Measurements from ENCODE around the gene HSPBP1. TPM values are rescaled to one million over a fixed set of nuclear protein-coding genes. Genes with fewer than 3 reads are reported as not detected.

Gene HSPBP1
- total and polyA plus RNA-seq, 2 of the 13 experiments (the other 11 are each of a cell fraction or from before 2014, with no cell fraction given) = 22.3 to 33.7 TPM

- TF ChIP-seq SNAPC4 (CRISPR knock-in tag; IDR thresholded peaks at IDR 0.05) (peak; percentile 76; the same call in 1 of the 2 replicates), ZNF383 (CRISPR knock-in tag; IDR thresholded peaks at IDR 0.05; ENCODE audit: borderline replicate concordance) (no peak), ZNF891 (CRISPR knock-in tag; IDR thresholded peaks at IDR 0.05) (0 out of 2 replicates have a peak, but pooled peaks have one; percentile 23), BRD4 (CRISPR knock-in tag; IDR thresholded peaks at IDR 0.05) (no peak; the same call in 1 of the 2 replicates), ZNF761 (CRISPR knock-in tag; conservative IDR thresholded peaks at IDR 0.05) (peak; percentile 90), NFIC (IDR thresholded peaks at IDR 0.05; ENCODE audit: low read length) (peak; percentile 60; the same call in 1 of the 2 replicates), PRPF4 (IDR thresholded peaks at IDR 0.05; ENCODE audit: low read depth, low read length, poor library complexity, severe bottlenecking) (no peak), ZEB1 (IDR thresholded peaks at IDR 0.05; ENCODE audit: insufficient replicate concordance, low read depth) (peak; percentile 83), ZNF138 (CRISPR knock-in tag; IDR thresholded peaks at IDR 0.05; ENCODE audit: low read depth) (no peak), ZNF33A (CRISPR knock-in tag; IDR thresholded peaks at IDR 0.05; ENCODE audit: borderline replicate concordance) (no peak; the same call in 1 of the 2 replicates), SNAI1 (CRISPR knock-in tag; IDR thresholded peaks at IDR 0.05; ENCODE audit: borderline replicate concordance) (peak; percentile 66; the same call in 1 of the 2 replicates), CREBL2 (CRISPR knock-in tag; IDR thresholded peaks at IDR 0.05; ENCODE audit: borderline replicate concordance) (no peak), HMG20B (CRISPR knock-in tag; conservative IDR thresholded peaks at IDR 0.05) (peak; percentile 96), AHDC1 (CRISPR knock-in tag; IDR thresholded peaks at IDR 0.05; ENCODE audit: borderline replicate concordance) (peak; percentile 41; the same call in 1 of the 2 replicates)
- TF ChIP-seq, protein P1, sequence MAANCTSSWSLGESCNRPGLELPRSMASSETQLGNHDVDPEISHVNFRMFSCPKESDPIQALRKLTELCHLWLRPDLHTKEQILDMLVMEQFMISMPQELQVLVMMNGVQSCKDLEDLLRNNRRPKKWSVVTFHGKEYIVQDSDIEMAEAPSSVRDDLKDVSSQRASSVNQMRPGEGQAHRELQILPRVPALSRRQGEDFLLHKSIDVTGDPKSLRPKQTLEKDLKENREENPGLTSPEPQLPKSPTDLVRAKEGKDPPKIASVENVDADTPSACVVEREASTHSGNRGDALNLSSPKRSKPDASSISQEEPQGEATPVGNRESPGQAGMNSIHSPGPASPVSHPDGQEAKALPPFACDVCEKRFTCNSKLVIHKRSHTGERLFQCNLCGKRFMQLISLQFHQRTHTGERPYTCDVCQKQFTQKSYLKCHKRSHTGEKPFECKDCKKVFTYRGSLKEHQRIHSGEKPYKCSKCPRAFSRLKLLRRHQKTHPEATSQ (CRISPR knock-in tag; IDR thresholded peaks at IDR 0.05; ENCODE audit: borderline replicate concordance) = no peak; the same call in 1 of the 2 replicates
These were observed 20.9 kb downstream of the HSPBP1 start, which contains the start of gene PPP6R1 (continued) for GRCh38 chr19:55258828-55259539.

Data from HepG2 (cell line).